NCI-H748 treated with DMSO at 0.1 percent for 48 hours (cell line): Measurements from ENCODE around the gene SLFN12L.

Experiments
- DNase-seq: peaks from one replicate; lab custom pipeline; 2025; lab: John Stamatoyannopoulos, UW

SLFN12L gene

GRCh38 chr17:35432176-35433074 lies 105.1 kb downstream of the SLFN12L start, which contains the start of gene SLFN12:
TSS of gene SLFN12 (minus strand) at chr17:35432500. CDS start at chr17:35423028, 9,472 bp downstream.
- DNase-seq = no peak

DNA sequence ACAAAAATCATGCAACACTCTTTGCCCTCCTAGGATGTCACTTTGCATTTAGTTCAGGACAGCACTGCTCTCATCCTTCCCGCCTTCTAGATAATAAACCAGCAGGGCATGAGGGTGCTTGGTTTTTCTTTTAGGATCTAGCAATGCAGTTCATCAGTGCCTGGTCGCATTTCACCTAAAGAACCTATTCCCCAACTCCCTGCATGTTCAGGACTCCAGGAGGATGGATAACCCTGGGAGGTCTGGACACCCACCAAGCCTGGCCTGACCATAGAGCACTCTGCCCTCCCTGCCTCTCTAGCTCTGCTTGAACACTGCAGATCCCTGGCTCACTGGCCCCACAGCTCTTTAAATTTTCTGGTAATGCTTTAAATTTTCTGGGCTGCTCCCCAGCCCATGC lies 107.8 kb downstream of the SLFN12L start:
- no peak for DNase-seq

DNA sequence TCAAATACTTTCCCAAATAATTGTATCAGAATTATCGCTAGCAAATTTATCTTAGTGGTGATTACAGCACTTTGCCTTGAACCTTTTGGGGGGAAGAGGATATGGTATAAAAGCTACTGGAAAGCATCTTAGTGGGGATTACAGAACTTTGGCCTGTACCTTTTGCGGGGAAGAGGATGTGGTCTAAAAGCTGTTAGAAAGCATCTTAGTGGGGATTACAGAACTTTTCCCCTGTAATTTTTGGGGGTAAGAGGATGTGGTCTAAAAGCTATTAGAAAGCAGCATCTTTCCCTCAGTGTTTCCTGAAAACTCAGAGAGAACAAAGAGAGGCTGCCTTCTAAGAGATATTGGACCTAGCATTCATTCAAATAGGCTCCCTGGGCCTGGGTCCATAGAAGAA lies 109.2 kb downstream of the SLFN12L start:
- DNase-seq = no peak

GRCh38 chr17:35423761-35424160 lies 113.7 kb downstream of the SLFN12L start:
- no peak for DNase-seq
